ENCODE results near the gene NTRK3.

The NTRK3 gene

DNA sequence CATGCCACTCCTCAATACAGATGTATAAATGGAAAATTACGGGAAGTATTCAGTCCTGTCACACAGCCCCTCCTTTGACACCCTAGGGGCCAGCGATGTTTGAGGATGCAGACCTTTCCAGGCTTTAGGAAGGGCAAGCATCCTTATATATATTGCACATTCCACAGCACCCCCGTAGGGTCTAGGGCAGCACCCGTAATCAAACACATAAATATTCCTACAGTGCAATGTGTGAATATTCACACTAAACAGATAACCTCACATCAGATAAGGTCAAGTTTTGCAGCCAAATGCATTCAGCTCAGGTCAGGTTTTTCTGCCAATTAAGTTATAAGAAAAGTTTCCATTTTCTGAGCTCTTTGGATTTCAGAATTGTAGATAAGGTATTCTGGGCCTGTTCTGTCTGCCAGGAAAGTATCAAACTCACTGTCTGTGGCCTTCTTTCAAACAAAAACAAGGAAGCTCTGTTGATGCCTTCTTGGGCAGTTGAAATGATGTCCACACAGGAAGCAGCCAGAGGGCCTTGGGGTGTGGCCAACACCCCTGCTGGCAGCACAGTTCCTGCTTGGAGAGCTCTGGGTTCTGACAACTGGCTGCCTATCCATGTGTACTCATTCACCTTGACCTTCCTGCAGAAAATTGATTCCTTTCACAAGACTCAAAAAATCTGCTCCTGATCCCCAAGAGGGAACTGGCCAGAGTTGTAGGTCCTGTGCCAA is 427.0 kb downstream of the NTRK3 start:
- no peak for DNase-seq (ENCODE audit: low read depth in 2 of 2)

- DNase-seq (ENCODE audit: low read depth in 2 of 2) = no peak
Observed at GRCh38 chr15:87828608-87829007, 427.9 kb downstream of the NTRK3 start.

DNA sequence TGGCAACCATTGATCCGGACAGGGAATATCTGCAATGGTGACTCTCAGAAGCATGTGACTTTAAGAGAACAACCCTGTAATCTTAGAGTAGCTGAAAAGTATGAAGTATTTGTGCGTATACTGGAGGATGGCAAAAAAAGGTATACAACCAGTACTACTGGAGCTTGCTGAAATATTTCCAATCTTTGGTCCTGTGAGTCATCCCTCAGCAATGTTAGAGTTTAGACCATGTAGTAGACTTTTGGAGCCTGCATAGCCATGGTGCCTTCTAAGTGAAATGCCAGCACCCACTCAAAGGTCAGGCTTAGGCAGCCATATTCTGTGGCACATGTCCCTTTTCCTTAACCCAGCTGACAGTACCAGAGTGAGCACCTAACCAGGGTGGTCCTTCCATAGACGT is 429.4 kb downstream of the NTRK3 start:
- no peak for DNase-seq (ENCODE audit: low read depth in 2 of 2)

- no peak for DNase-seq (ENCODE audit: low read depth in 2 of 2)
Observed at GRCh38 chr15:87826119-87826747, 430.3 kb downstream of the NTRK3 start.

- no peak for DNase-seq (ENCODE audit: low read depth in 2 of 2)
Observed at GRCh38 chr15:87818756-87819155, 437.8 kb downstream of the NTRK3 start.

- DNase-seq (ENCODE audit: low read depth in 2 of 2) = no peak
Observed at GRCh38 chr15:87817553-87817952, 439.0 kb downstream of the NTRK3 start.

DNA sequence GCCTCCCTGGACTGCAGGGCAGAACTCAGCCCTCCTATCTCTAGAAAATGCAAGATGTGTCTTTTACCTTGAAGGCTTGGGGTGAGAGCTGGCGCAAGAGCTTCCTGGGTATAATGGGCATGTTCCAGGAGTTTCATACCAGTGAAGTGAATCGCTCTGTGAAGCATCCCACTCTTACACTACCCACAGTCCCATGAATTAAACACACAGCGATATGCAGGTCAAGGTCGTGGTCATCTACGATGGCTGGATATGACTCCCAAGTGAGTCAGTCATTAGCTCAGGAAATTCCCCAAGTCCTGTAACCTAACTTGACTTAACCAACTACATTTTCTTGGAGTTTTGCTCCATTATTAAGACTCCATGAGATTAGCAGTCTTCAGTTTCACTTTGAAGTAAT is 439.7 kb downstream of the NTRK3 start:
- no peak for DNase-seq (ENCODE audit: low read depth in 2 of 2)

DNA sequence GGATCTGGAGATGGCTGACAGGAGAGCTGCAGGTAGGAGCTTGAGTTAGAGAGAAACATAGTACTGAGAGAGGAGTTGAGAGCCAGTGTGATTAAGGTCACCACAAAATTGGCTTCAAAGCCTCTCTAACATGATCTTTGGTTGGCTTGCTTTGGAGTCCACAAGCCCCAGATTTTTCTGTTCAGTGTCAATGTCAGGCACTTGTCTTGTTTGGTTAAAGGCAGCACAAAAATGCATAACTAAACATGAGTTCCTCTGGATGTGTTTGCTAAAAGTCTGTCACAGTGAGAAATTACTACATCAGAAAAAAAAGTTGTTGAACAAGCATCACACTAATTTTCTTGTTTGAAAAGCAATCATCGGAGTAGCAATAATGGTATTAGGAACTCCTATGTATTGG is 440.5 kb downstream of the NTRK3 start:
- DNase-seq (ENCODE audit: low read depth in 2 of 2) = no peak
